Thymus (tissue), 11 donors: ENCODE data around the gene WRAP73. TPM values are rescaled to one million over a fixed set of nuclear protein-coding genes. Genes with fewer than 3 reads are reported as not detected.
A peak's percentile ranks its signal among the peaks of the same experiment; 100 is the strongest.

ENCODE experiments used
- DNase-seq, 9 donors: peaks; one replicate each; pipeline ENCODE4 v3.0.0-alpha.2; 2013; ENCODE audit warnings: low spot score in 9 of 9, low read depth in 6 of 9, missing footprints in 1 of 9
- H3K27ac ChIP-seq, 2 donors: one replicate each; pipeline ENCODE4 v1.5.1; 2013; ENCODE audit warnings: control low read depth in 1 of 2, low read depth in 1 of 2, low read length in 1 of 2, mild to moderate bottlenecking in 1 of 2, moderate library complexity in 1 of 2
- H3K27me3 ChIP-seq, 2 donors: one replicate each; pipeline ENCODE4 v1.5.1; 2013; ENCODE audit warnings: low read length in 1 of 2; ENCODE audit not compliant: control insufficient read depth in 2 of 2, insufficient read depth in 1 of 2
- H3K36me3 ChIP-seq, 2 donors: one replicate each; pipeline ENCODE4 v1.5.1; 2013; ENCODE audit warnings: low read length in 1 of 2, mild to moderate bottlenecking in 1 of 2, moderate library complexity in 1 of 2; ENCODE audit not compliant: control insufficient read depth in 2 of 2, insufficient read depth in 2 of 2
- H3K4me1 ChIP-seq, 2 donors: one replicate each; pipeline ENCODE4 v1.5.1; 2013; ENCODE audit warnings: low read length in 2 of 2; ENCODE audit not compliant: control insufficient read depth in 2 of 2, insufficient read depth in 2 of 2
- H3K4me3 ChIP-seq, 2 donors: one replicate each; pipeline ENCODE4 v1.5.1; 2013; ENCODE audit warnings: low read length in 2 of 2, control low read depth in 1 of 2, mild to moderate bottlenecking in 1 of 2
- H3K9me3 ChIP-seq, 2 donors: one replicate each; pipeline ENCODE4 v1.5.1; 2013; ENCODE audit warnings: low read length in 1 of 2, mild to moderate bottlenecking in 1 of 2; ENCODE audit not compliant: control insufficient read depth in 2 of 2, insufficient read depth in 1 of 2
- WGBS: extraction: QIAGEN DNeasy Blood & Tissue Kit; methylation state at CpG from one replicate; pipeline ENCODE4 v1.1.7; 2013; 5-methylcytosine and 5-hydroxymethylcytosine counted together
- polyA plus RNA-seq: library from polyadenylated mRNA; stranded (reverse); fragments of 200-250 nt; gene quantifications from one replicate; pipeline ENCODE4 v1.2.3, GENCODE V29; 2013
- total RNA-seq: library from RNA; stranded (reverse); fragments of 120-200 nt; gene quantifications from one replicate; pipeline ENCODE4 v1.2.4, GENCODE V29; 2013
- donor health status: healthy.

The WRAP73 gene
- total and polyA plus RNA-seq, 2 donors, result 19.7 to 25.9 TPM

GRCh38 chr1:3608154-3608553 is 41.7 kb downstream of the WRAP73 start:
- H3K27ac ChIP-seq, result no peak overlapping the region
- DNase-seq, result peak in 1 of 9 donors; percentile 47
- H3K27me3 ChIP-seq, result peaks cover 7 to 27% of the 10 kb centered on the region in 2 donors
- WGBS, result 91% methylated on average over 7 of the region's 7 CpGs
- H3K4me1 ChIP-seq, result peaks cover 8 to 37% of the 10 kb centered on the region in 2 donors
- peaks cover 0 to 5% of the 10 kb centered on the region in 2 donors for H3K9me3 ChIP-seq
- no peak overlapping the region for H3K4me3 ChIP-seq
- H3K36me3 ChIP-seq, result no peaks in the 10 kb centered on the region

- Histone ChIP-seq H3K4me1 (peaks cover 8 to 36% of the 10 kb centered on the region in 2 donors), H3K27ac (no peak overlapping the region), H3K36me3 (no peaks in the 10 kb centered on the region), H3K9me3 (peaks cover 0 to 5% of the 10 kb centered on the region in 2 donors), H3K27me3 (peaks cover 7 to 23% of the 10 kb centered on the region in 2 donors), H3K4me3 (no peak overlapping the region)
- no peak for DNase-seq
- WGBS, result 97% methylated on average over 18 of the region's 18 CpGs
Measured at GRCh38 chr1:3607703-3608065, 42.2 kb downstream of the WRAP73 start.

- DNase-seq, result no peak
- Histone ChIP-seq H3K36me3 (no peaks in the 10 kb centered on the region), H3K4me1 (peaks cover 8 to 38% of the 10 kb centered on the region in 2 donors), H3K27ac (no peak overlapping the region), H3K27me3 (peaks cover 7 to 18% of the 10 kb centered on the region in 2 donors), H3K9me3 (peaks cover 0 to 5% of the 10 kb centered on the region in 2 donors), H3K4me3 (no peak overlapping the region)
- 93% methylated on average over 23 of the region's 23 CpGs for WGBS
Measured at GRCh38 chr1:3606779-3607702, 42.9 kb downstream of the WRAP73 start.

GRCh38 chr1:3604997-3605823 is 44.7 kb downstream of the WRAP73 start:
- WGBS, result 92% methylated on average over 7 of the region's 7 CpGs
- H3K27me3 ChIP-seq, result peaks cover 0 to 8% of the 10 kb centered on the region in 2 donors

GRCh38 chr1:3604468-3604974 is 45.4 kb downstream of the WRAP73 start:
- Histone ChIP-seq H3K4me1 (peaks cover 0 to 32% of the 10 kb centered on the region in 2 donors), H3K36me3 (no peaks in the 10 kb centered on the region), H3K4me3 (no peak overlapping the region), H3K27me3 (peaks cover 0 to 2% of the 10 kb centered on the region in 2 donors), H3K9me3 (peaks cover 0 to 5% of the 10 kb centered on the region in 2 donors), H3K27ac (no peak overlapping the region)
- WGBS, result over 99% methylated on average over 8 of the region's 8 CpGs
- no peak for DNase-seq

More at GRCh38 chr1:3604997-3605823, 44.7 kb downstream of the WRAP73 start:
- Histone ChIP-seq H3K4me1 (peaks cover under 1 to 33% of the 10 kb centered on the region in 2 donors), H3K4me3 (no peak overlapping the region), H3K27ac (no peak overlapping the region), H3K36me3 (no peaks in the 10 kb centered on the region), H3K9me3 (peaks cover 0 to 5% of the 10 kb centered on the region in 2 donors)
- no peak for DNase-seq

GRCh38 chr1:3603571-3604467 is 46.1 kb downstream of the WRAP73 start:
- 94% methylated on average over 29 of the region's 29 CpGs for WGBS
- no peak for DNase-seq
- peaks cover 2 to 32% of the 10 kb centered on the region in 2 donors for H3K4me1 ChIP-seq
- no peaks in the 10 kb centered on the region for H3K36me3 ChIP-seq
- H3K9me3 ChIP-seq, result peaks cover 0 to 5% of the 10 kb centered on the region in 2 donors
- no peak overlapping the region for H3K4me3 ChIP-seq
- H3K27me3 ChIP-seq, result no peaks in the 10 kb centered on the region
- no peak overlapping the region for H3K27ac ChIP-seq

DNA sequence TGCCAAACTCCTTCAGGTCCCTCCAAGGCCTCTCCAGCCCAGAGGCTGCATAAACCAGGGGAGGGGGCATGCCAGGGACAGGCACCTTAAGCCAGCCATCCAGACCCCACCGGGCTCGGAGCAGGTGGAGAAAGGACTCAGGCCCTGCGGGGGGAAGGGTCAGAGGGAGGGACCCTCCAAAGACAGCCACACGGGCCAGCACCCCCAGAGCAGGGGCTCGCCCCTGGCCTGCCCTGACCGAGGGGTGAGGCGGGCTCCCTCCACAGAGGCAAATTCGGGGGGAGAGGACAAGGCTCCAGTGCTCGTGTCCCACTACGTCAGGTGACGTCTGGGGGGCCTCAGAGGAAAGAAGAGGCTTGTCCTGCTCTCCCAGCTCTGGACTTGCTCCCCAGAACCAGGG is 46.7 kb downstream of the WRAP73 start:
- no peaks in the 10 kb centered on the region for H3K36me3 ChIP-seq
- no peak overlapping the region for H3K27ac ChIP-seq
- H3K4me3 ChIP-seq, result no peak overlapping the region
- H3K4me1 ChIP-seq, result peaks cover 9 to 32% of the 10 kb centered on the region in 2 donors
- H3K9me3 ChIP-seq, result peaks cover 0 to 5% of the 10 kb centered on the region in 2 donors
- DNase-seq, result no peak
- WGBS, result 93% methylated on average over 11 of the region's 11 CpGs
- no peaks in the 10 kb centered on the region for H3K27me3 ChIP-seq

- peaks cover 0 to 10% of the 10 kb centered on the region in 2 donors for H3K9me3 ChIP-seq
- H3K27me3 ChIP-seq, result no peaks in the 10 kb centered on the region
- H3K36me3 ChIP-seq, result no peaks in the 10 kb centered on the region
- no peak overlapping the region for H3K4me3 ChIP-seq
- 93% methylated on average over 21 of the region's 21 CpGs for WGBS
- H3K4me1 ChIP-seq, result peaks cover 17 to 38% of the 10 kb centered on the region in 2 donors
- no peak for DNase-seq
- H3K27ac ChIP-seq, result no peak overlapping the region
Measured at GRCh38 chr1:3602375-3602774, 47.5 kb downstream of the WRAP73 start.
